WERI-Rb-1 (cell line): ENCODE data around the gene BOD1.
A peak's percentile ranks its signal among the peaks of the same experiment; 100 is the strongest.

ENCODE experiments used
- DNase-seq: peaks from one replicate; pipeline ENCODE4 v3.0.0-alpha.2; 2020
- H3K27ac ChIP-seq: fragments of 250-450 bp; sonication (Bioruptor Pico); 2 replicates; pipeline ENCODE4 v1.5.1; 2020; ENCODE audit warnings: mild to moderate bottlenecking, moderate library complexity
- H3K27me3 ChIP-seq: fragments of 250-450 bp; sonication (Bioruptor Pico); 2 replicates; pipeline ENCODE4 v1.5.1; 2021; ENCODE audit warnings: mild to moderate bottlenecking, low read depth, moderate library complexity; ENCODE audit not compliant: insufficient read depth, severe bottlenecking
- H3K36me3 ChIP-seq: fragments of 250-450 bp; sonication (Bioruptor Pico); 2 replicates; pipeline ENCODE4 v1.5.1; 2020; ENCODE audit warnings: mild to moderate bottlenecking, moderate library complexity
- H3K4me3 ChIP-seq: 2 replicates; pipeline ENCODE4 v1.5.1; 2011; ENCODE audit warnings: low read depth, mild to moderate bottlenecking, control low read depth, low read length
- H3K9me3 ChIP-seq: fragments of 250-450 bp; sonication (Bioruptor Pico); 2 replicates; pipeline ENCODE4 v1.5.1; 2021; ENCODE audit warnings: mild to moderate bottlenecking, moderate library complexity; ENCODE audit not compliant: severe bottlenecking
- CTCF ChIP-seq: IDR thresholded peaks from 2 replicates; pipeline ENCODE4 v1.5.1; 2011; ENCODE audit warnings: low read depth, mild to moderate bottlenecking, control low read depth, inconsistent platforms, low read length

BOD1 gene

GRCh38 chr5:173622183-173623047 is 6.0 kb upstream of the BOD1 start:
- Histone ChIP-seq H3K27me3 (no peaks in the 10 kb centered on the region), H3K36me3 (no peaks in the 10 kb centered on the region), H3K27ac (no peak overlapping the region), H3K4me3 (no peak overlapping the region), H3K9me3 (peaks cover 3% of the 10 kb centered on the region)
- TF ChIP-seq CTCF, result no peak
- no peak for DNase-seq

- no peak overlapping the region for H3K4me3 ChIP-seq
- H3K9me3 ChIP-seq, result no peaks in the 10 kb centered on the region
- no peak for TF ChIP-seq CTCF
- H3K27ac ChIP-seq, result no peak overlapping the region
- DNase-seq, result no peak
- peaks cover 3% of the 10 kb centered on the region; the same call in 1 of the 2 replicates for H3K36me3 ChIP-seq
- no peaks in the 10 kb centered on the region for H3K27me3 ChIP-seq
Observed at GRCh38 chr5:173620784-173621183, 4.3 kb upstream of the BOD1 start.

GRCh38 chr5:173618927-173619519 is 2.6 kb upstream of the BOD1 start:
- no peak overlapping the region for H3K27ac ChIP-seq
- H3K9me3 ChIP-seq, result no peaks in the 10 kb centered on the region
- peaks cover 12% of the 10 kb centered on the region for H3K36me3 ChIP-seq
- H3K4me3 ChIP-seq, result no peak overlapping the region
- H3K27me3 ChIP-seq, result no peaks in the 10 kb centered on the region
- peak; percentile 55 for TF ChIP-seq CTCF
- peak; percentile 36 for DNase-seq

- TF ChIP-seq CTCF, result peak; percentile 67; the same call in 1 of the 2 replicates
Observed at GRCh38 chr5:173615884-173616576, 420 bp downstream of the BOD1 start.

GRCh38 chr5:173614591-173614990 is 1.9 kb downstream of the BOD1 start:
- TF ChIP-seq CTCF, result no peak
- H3K27ac ChIP-seq, result no peak overlapping the region
- H3K4me3 ChIP-seq, result no peak overlapping the region
- H3K9me3 ChIP-seq, result no peaks in the 10 kb centered on the region
- DNase-seq, result no peak
- H3K36me3 ChIP-seq, result peaks cover 53% of the 10 kb centered on the region
- H3K27me3 ChIP-seq, result no peaks in the 10 kb centered on the region

More at GRCh38 chr5:173615884-173616576, 420 bp downstream of the BOD1 start:
- Histone ChIP-seq H3K27ac (peak overlapping the region; percentile 97), H3K36me3 (peaks cover 41% of the 10 kb centered on the region), H3K9me3 (no peaks in the 10 kb centered on the region), H3K4me3 (peak overlapping the region; percentile 69), H3K27me3 (no peaks in the 10 kb centered on the region)
- peak; percentile 72 for DNase-seq
